Smooth muscle cell (in vitro differentiated cells): Measurements from ENCODE around the gene MAP4. TPM values are rescaled to one million over a fixed set of nuclear protein-coding genes. Genes with fewer than 3 reads are reported as not detected.

Experiments
- DNase-seq: peaks from one replicate; lab custom pipeline; 2025; ENCODE audit not compliant: unreplicated experiment; lab: John Stamatoyannopoulos, UW
- H2AFZ ChIP-seq: fragments of 200-600 bp; sonication (generic); 2 replicates; pipeline ENCODE4 v1.6.0; 2016; ENCODE audit warnings: antibody characterized with exemption, low read depth, mild to moderate bottlenecking
- H3F3A ChIP-seq: fragments of 200-600 bp; sonication (generic); 2 replicates; pipeline ENCODE4 v1.6.0; 2017; ENCODE audit warnings: antibody characterized with exemption, low read depth
- H3K27ac ChIP-seq: fragments of 200-600 bp; sonication (generic); 2 replicates; pipeline ENCODE4 v1.5.1; 2016; ENCODE audit warnings: low read depth, mild to moderate bottlenecking
- H3K27me3 ChIP-seq: fragments of 200-600 bp; sonication (generic); 2 replicates; pipeline ENCODE4 v1.6.1; 2016; ENCODE audit warnings: low read depth, mild to moderate bottlenecking
- H3K36me3 ChIP-seq: fragments of 200-600 bp; sonication (generic); 2 replicates; pipeline ENCODE4 v1.5.1; 2016; ENCODE audit warnings: low read depth
- H3K4me1 ChIP-seq: fragments of 200-600 bp; sonication (generic); 2 replicates; pipeline ENCODE4 v1.5.1; 2016; ENCODE audit warnings: low read depth
- H3K4me2 ChIP-seq: fragments of 200-600 bp; sonication (generic); 2 replicates; pipeline ENCODE4 v1.6.0; 2016; ENCODE audit warnings: mild to moderate bottlenecking
- H3K4me3 ChIP-seq: fragments of 200-600 bp; sonication (generic); 2 replicates; pipeline ENCODE4 v1.5.1; 2016; ENCODE audit warnings: mild to moderate bottlenecking
- H3K79me2 ChIP-seq: fragments of 200-600 bp; sonication (generic); 2 replicates; pipeline ENCODE4 v1.6.0; 2016; ENCODE audit warnings: low read depth, mild to moderate bottlenecking
- H3K9ac ChIP-seq: fragments of 200-600 bp; sonication (generic); 2 replicates; pipeline ENCODE4 v1.6.0; 2016; ENCODE audit warnings: low read depth
- H3K9me3 ChIP-seq: fragments of 200-600 bp; sonication (generic); replicated peaks from 2 replicates; pipeline ENCODE4 v1.5.1; 2016; ENCODE audit warnings: low read depth
- H4K20me1 ChIP-seq: fragments of 200-600 bp; sonication (generic); 2 replicates; pipeline ENCODE4 v1.6.0; 2016; ENCODE audit warnings: low read depth
- WGBS: methylation state at CpG from one replicate; pipeline ENCODE4 v1.1.7; 2016; ENCODE audit warnings: low lambda C conversion rate; 5-methylcytosine and 5-hydroxymethylcytosine counted together
- polyA plus RNA-seq: library from polyadenylated mRNA; unstranded; fragments of >200 nt; fragmentation: Nextera tagmentation; extraction: Ambion mirVana; gene quantifications from 2 replicates; pipeline ENCODE4 v1.2.1, GENCODE V29; 2016
- total RNA-seq: library from RNA; depleted of rRNA; stranded (reverse); fragments of >200 nt; gene quantifications from 2 replicates; pipeline ENCODE4 v1.2.3, GENCODE V29; 2014
- TF ChIP-seq, protein P1 (sequence below): fragments of 200-600 bp; sonication (generic); IDR thresholded peaks from 2 replicates; pipeline ENCODE4 v1.5.1; 2017; ENCODE audit warnings: borderline replicate concordance, mild to moderate bottlenecking, antibody characterized with exemption; ENCODE audit not compliant: insufficient read depth, poor library complexity, severe bottlenecking

The MAP4 gene
- total and polyA plus RNA-seq, 2 experiments from 2014 or later = 114 to 166 TPM

DNA sequence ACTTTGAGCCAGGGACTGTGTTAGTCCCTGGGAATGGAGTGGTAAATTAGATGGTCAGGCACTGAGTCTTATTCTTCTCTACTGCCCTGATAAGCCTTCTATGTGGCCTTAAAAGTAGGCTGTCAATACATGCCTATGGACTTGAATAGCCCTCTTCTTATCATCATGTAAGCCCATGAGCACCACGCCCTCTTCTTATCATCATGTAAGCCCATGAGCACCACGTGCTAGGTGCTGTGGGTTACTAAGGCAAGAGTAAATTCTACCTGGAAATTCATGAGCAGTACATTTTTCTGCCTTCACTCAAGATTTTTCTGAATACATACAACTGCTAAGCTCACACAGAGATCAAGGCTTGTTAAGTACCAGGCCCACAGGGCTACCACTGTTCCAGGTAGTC lies 144.8 kb downstream of the MAP4 start:
- Histone ChIP-seq H3F3A (no peaks in the 10 kb centered on the region), H3K9me3 (no peaks in the 10 kb centered on the region), H3K9ac (no peak overlapping the region), H3K4me2 (no peak overlapping the region), H3K27me3 (no peaks in the 10 kb centered on the region), H3K4me3 (no peak overlapping the region), H2AFZ (no peak overlapping the region), H4K20me1 (peaks cover 15% of the 10 kb centered on the region), H3K79me2 (no peaks in the 10 kb centered on the region), H3K36me3 (peaks cover 2% of the 10 kb centered on the region), H3K4me1 (peaks cover 9% of the 10 kb centered on the region), H3K27ac (no peak overlapping the region)
- DNase-seq = no peak
- TF ChIP-seq, protein P1, sequence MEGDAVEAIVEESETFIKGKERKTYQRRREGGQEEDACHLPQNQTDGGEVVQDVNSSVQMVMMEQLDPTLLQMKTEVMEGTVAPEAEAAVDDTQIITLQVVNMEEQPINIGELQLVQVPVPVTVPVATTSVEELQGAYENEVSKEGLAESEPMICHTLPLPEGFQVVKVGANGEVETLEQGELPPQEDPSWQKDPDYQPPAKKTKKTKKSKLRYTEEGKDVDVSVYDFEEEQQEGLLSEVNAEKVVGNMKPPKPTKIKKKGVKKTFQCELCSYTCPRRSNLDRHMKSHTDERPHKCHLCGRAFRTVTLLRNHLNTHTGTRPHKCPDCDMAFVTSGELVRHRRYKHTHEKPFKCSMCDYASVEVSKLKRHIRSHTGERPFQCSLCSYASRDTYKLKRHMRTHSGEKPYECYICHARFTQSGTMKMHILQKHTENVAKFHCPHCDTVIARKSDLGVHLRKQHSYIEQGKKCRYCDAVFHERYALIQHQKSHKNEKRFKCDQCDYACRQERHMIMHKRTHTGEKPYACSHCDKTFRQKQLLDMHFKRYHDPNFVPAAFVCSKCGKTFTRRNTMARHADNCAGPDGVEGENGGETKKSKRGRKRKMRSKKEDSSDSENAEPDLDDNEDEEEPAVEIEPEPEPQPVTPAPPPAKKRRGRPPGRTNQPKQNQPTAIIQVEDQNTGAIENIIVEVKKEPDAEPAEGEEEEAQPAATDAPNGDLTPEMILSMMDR = no peak
- WGBS = 92% methylated on average over 2 of the region's 2 CpGs

DNA sequence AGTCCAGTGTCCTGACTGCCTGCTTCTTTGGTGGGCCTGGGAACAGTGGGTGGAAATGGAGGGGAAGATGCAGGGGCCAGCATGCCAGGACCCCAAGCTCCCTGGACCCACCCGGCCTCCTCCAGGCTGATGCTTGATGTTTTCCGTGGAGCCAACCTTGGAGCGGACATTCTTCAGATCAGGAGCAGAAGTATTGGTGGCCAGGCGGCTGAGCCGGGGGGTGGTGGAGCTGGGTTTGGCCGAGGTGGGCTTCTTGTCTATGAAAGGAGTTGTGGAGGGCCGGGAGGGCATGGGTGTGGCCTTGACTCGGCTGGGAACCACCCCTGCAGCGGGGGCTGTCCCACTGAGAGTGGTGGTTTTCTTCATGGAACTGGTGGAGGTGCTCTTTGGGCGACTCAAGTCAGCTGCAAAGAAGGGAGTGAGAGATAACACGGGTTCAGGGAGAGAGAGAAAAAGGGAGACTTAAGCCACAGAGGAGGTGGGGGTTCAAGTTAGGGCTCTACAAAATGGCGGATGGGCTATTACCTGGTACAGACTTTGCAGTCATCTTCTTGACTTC lies 145.4 kb downstream of the MAP4 start:
- TF ChIP-seq, protein P1 = no peak
- Histone ChIP-seq H3K36me3 (peaks cover 2% of the 10 kb centered on the region), H3F3A (no peaks in the 10 kb centered on the region), H4K20me1 (peaks cover 15% of the 10 kb centered on the region), H3K9me3 (no peaks in the 10 kb centered on the region), H3K4me3 (no peak overlapping the region), H3K4me1 (peaks cover 9% of the 10 kb centered on the region), H3K27me3 (no peaks in the 10 kb centered on the region), H3K4me2 (no peak overlapping the region), H2AFZ (no peak overlapping the region), H3K79me2 (no peaks in the 10 kb centered on the region), H3K9ac (no peak overlapping the region), H3K27ac (no peak overlapping the region)
- no peak for DNase-seq
- 98% methylated on average over 12 of the region's 12 CpGs for WGBS

DNA sequence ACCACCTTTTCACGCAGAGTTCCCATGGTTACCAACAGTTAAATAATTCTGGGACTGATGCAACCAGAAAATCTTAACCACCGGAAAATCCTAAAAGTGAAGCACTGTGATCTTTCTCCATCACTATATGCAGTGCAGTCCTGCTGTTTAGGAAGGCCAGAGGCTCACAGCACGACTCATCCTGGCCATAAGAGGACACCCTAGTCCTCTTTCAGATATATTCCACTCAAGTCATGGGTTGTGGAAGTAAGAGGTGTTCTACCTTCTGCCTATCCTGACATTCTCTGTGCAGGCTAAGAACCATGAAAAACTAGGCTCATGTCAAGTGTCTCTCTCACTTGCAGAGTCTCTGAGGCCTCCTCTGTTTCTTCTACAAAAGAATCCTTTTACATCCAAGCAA lies 146.1 kb downstream of the MAP4 start:
- H3K79me2 ChIP-seq = no peaks in the 10 kb centered on the region
- no peaks in the 10 kb centered on the region for H3F3A ChIP-seq
- H3K4me3 ChIP-seq = no peak overlapping the region
- no peak overlapping the region for H3K9ac ChIP-seq
- H2AFZ ChIP-seq = no peak overlapping the region
- peaks cover 5% of the 10 kb centered on the region for H3K4me1 ChIP-seq
- 88% methylated on average over 3 of the region's 3 CpGs for WGBS
- H3K27me3 ChIP-seq = no peaks in the 10 kb centered on the region
- no peaks in the 10 kb centered on the region for H3K9me3 ChIP-seq
- no peak for DNase-seq
- H3K36me3 ChIP-seq = peaks cover 2% of the 10 kb centered on the region
- peaks cover 15% of the 10 kb centered on the region for H4K20me1 ChIP-seq
- TF ChIP-seq, protein P1 = no peak
- no peak overlapping the region for H3K4me2 ChIP-seq
- no peak overlapping the region for H3K27ac ChIP-seq

DNA sequence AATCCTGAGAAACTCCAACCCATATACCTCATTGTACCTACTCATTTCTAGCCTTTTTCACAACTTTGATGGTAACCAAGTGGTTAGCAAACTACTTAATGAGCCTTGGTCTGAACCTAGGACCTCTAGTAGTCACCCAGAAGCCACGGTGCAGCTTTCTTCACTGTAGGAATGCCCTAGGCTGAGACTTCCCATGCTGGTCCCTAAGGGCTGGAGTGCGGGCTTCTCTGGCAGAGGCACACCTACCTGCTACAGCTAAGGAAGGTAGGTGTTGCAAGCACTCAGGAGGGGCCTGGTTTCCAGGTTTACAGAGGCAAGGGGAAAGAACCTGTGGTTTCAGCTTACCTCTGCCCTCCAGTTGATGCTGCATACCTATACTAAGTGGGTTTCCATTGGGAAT lies 147.9 kb downstream of the MAP4 start:
- H3F3A ChIP-seq = no peaks in the 10 kb centered on the region
- no peak overlapping the region for H3K4me2 ChIP-seq
- H3K79me2 ChIP-seq = no peaks in the 10 kb centered on the region
- no peaks in the 10 kb centered on the region for H3K27me3 ChIP-seq
- TF ChIP-seq, protein P1 = no peak
- H3K27ac ChIP-seq = no peak overlapping the region
- peaks cover 2% of the 10 kb centered on the region for H3K36me3 ChIP-seq
- H4K20me1 ChIP-seq = peaks cover 7% of the 10 kb centered on the region
- WGBS = 94% methylated on average over 2 of the region's 2 CpGs
- H3K9me3 ChIP-seq = no peaks in the 10 kb centered on the region
- no peak overlapping the region for H3K9ac ChIP-seq
- no peaks in the 10 kb centered on the region for H3K4me1 ChIP-seq
- DNase-seq = no peak
- H2AFZ ChIP-seq = no peak overlapping the region
- no peak overlapping the region for H3K4me3 ChIP-seq
